GM13976 (cell line): ENCODE data around the gene MAPKBP1.

ENCODE experiments used
- DNase-seq: peaks from one replicate; pipeline ENCODE4 v3.0.0; 2012; ENCODE audit warnings: low spot score
- CTCF ChIP-seq: IDR thresholded peaks from 2 replicates; pipeline ENCODE4 v1.5.1; 2012; ENCODE audit warnings: borderline replicate concordance, mild to moderate bottlenecking; ENCODE audit not compliant: insufficient read depth; ENCODE audit errors: extremely low read depth, missing control alignments, control extremely low read depth
- in situ Hi-C: fragments of 300-500 bp; cut with MboI; formaldehyde crosslinking; loops from one replicate; pipeline ENCODE4 v1.12.0; 2022; ENCODE audit warnings: low sequenced_read_pairs, mixed read lengths, inconsistent platforms; ENCODE audit not compliant: unreplicated experiment

The MAPKBP1 gene

GRCh38 chr15:41854443-41854842, 80.2 kb downstream of the MAPKBP1 start:
- DNase-seq: no peak
- no peak for TF ChIP-seq CTCF
- in situ Hi-C loops: no loop called here

GRCh38 chr15:41855261-41855961, 81.1 kb downstream of the MAPKBP1 start:
- no peak for DNase-seq
- TF ChIP-seq CTCF: no peak
- in situ Hi-C loops: no loop called here

GRCh38 chr15:41856262-41856661, 82.0 kb downstream of the MAPKBP1 start:
- in situ Hi-C loops: no loop called here
- DNase-seq: no peak
- TF ChIP-seq CTCF: no peak

- no peak for DNase-seq
- no peak for TF ChIP-seq CTCF
- in situ Hi-C loops: no loop called here
Measured at GRCh38 chr15:41856716-41857115, 82.4 kb downstream of the MAPKBP1 start.

- no peak for TF ChIP-seq CTCF
- in situ Hi-C loops: no loop called here
- DNase-seq: no peak
Measured at GRCh38 chr15:41857316-41857715, 83.0 kb downstream of the MAPKBP1 start.

GRCh38 chr15:41858756-41859155, 84.5 kb downstream of the MAPKBP1 start:
- no peak for DNase-seq
- in situ Hi-C loops: no loop called here
- TF ChIP-seq CTCF: no peak
